GM12872 (cell line): ENCODE results near the gene ERC2.

Source experiments
- TF ChIP-seq, protein P1 (sequence below): IDR thresholded peaks from 3 replicates; pipeline ENCODE4 v1.5.1; 2011; ENCODE audit warnings: low read depth, mild to moderate bottlenecking, low read length, moderate library complexity; ENCODE audit not compliant: insufficient read depth

Gene ERC2

DNA sequence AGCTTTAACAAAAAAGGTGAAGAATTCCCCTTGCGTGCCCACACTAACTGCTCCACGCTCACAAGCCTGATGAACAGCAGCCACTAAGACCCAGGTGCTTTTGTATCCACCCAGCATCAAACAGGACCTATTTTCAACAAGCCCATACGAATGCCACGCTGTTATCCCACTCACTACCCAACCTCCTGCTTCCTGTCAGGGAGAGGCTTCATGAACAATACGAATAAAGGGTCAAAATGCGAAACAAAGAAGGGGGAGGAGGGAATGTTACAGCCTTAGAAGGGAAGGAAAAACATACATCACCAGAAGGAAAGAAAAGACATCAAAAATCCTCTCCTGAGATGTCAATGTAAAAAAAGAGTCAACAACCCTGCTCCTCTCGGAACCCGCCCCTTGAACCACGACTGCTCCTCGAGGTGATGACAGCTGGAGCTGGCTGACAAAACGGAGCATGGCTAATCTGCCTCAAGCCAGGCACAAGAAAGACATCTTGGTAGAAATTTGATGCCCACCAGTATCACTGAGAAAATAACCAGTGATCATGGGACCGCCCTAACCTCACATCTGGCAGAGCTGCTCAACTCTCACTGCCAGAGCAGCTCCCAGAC is 9.7 kb downstream of the ERC2 start:
- TF ChIP-seq, protein P1, sequence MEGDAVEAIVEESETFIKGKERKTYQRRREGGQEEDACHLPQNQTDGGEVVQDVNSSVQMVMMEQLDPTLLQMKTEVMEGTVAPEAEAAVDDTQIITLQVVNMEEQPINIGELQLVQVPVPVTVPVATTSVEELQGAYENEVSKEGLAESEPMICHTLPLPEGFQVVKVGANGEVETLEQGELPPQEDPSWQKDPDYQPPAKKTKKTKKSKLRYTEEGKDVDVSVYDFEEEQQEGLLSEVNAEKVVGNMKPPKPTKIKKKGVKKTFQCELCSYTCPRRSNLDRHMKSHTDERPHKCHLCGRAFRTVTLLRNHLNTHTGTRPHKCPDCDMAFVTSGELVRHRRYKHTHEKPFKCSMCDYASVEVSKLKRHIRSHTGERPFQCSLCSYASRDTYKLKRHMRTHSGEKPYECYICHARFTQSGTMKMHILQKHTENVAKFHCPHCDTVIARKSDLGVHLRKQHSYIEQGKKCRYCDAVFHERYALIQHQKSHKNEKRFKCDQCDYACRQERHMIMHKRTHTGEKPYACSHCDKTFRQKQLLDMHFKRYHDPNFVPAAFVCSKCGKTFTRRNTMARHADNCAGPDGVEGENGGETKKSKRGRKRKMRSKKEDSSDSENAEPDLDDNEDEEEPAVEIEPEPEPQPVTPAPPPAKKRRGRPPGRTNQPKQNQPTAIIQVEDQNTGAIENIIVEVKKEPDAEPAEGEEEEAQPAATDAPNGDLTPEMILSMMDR, result no peak

DNA sequence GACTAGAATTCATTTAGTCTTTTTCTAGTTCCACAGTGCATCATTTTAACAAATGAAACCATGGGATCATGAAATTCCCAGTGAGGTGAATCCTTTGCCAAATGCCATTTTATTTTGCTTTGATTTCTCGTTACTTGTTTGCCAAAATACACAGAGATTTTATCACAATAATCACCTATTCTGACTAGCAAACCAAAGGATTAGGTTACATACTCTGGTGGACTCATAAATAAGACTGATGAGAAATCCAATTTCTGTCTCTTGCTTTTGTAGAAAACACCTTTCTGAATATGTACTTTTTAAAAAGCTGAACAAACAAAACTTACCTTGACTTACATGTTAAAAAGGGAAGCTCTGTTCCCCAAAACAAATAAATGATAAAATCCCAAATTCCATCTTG is 12.2 kb downstream of the ERC2 start:
- TF ChIP-seq, protein P1, result no peak

DNA sequence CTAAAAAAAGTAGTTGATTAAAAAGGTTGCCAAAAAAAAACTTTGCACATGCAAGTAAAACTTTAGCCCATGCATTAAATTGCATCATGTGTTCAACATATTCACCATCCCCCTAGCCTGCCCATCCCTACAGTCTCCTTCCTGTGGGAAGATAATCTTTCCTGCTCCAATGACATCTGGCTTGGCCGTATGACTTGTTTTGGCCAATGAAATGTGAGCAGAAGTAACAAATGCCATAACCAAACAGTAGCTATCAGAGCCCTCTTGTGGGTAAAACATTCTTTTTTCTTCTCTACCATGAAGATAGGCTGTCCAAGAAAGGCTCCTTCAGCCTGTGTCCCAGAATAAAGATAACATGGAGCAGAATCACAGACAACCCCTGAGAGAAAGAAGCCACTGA is 15.3 kb downstream of the ERC2 start:
- TF ChIP-seq, protein P1, result no peak

DNA sequence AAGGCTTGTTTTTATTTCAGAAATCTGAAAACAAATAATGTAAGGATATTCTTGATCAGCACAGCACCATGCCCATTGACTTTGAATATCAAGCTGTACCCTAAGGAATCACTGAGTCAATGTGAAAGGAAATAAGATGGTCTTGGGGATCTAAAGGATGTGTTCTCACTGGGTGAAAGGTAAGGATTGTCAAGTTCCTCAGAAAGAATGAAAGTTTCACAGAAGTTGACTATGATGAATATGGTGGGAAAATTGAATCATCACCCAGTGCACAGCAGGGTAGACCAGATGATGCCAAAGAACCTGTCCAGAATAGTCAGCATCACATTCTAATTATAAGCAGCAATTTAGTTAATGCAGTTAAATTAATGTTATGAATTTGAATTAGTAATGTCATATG is 16.2 kb downstream of the ERC2 start:
- TF ChIP-seq, protein P1, result no peak

DNA sequence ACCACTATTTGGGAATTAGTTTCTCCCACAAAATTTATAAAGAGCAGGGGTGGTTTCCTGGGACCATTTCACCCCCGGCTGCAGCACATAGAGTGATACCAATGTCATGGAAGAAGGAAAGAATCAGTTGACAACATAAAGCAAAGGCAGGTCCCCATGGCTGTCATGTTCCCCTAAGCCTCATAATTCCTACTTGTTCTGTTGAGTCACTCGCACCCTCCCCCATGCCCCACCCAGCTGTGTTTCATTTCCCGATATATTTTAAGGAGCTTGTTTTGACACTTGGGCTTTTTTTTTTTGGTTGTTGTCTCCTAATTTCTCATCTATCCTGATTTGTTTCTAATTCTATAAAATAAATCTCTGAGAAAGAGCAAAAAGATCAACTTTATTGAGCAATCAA is 24.9 kb downstream of the ERC2 start:
- TF ChIP-seq, protein P1, result no peak

DNA sequence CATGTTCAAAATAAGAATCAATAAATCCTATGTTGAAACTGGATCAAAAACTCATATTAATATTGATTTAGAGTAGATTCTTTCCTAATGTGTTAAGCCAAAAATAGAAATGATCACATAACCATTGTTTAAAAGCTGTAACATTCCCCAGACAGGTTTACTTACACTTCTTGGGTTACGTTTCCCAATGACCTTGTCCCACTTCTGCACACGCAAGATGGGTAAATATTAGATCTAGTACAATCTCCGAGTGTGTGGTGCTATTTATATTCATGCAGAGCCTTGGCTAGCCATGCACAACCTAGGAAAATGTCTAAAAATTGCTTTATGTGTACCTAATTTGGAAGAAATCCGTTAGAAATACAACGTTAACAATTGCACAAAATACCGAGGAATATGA is 39.6 kb downstream of the ERC2 start:
- TF ChIP-seq, protein P1, result no peak

DNA sequence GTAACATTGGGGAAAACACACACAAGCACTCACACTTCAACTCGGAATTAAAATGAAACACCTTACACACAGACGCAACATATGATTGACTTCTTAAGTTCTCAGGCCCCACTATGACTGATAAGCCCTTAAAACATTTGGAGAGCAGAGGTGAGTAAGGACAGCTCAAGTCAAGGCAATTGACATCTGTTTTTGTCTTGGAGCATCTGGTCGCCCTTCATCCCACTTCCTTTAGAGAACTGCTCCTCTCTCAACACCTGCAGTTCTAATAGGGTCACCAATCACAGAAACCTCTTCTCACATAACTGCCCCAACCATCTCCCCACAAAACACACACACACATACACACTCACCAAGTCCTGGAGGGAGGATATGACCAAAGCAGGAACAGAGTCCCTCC is 43.4 kb downstream of the ERC2 start:
- TF ChIP-seq, protein P1, result no peak

DNA sequence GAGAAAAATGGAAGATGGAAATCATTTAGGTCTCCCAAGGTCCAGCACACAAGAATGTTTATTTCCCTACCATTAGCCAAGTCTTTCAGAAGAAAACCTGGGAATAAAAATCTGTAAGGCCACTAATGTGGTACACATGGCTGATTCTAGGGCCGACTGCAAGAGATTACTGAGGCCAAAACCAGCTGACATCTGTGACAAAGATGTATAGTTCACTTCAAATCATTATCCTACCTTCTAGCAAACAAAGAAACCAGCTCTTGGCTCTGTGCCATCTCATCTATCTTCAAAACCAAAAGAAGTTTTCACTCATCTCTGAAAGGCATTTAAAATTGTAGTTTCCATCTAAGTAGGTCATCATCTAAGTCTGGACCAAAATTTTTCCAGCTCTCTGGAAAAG is 43.9 kb downstream of the ERC2 start:
- TF ChIP-seq, protein P1, result no peak
